GM12878 (cell line): ENCODE measurements around the gene SSR1. TPM values are rescaled to one million over a fixed set of nuclear protein-coding genes. Genes with fewer than 3 reads are reported as not detected.

Experiments
- ATAC-seq: fragments of 200-7000 bp; cut with Tn5 transposase; 3 replicates; pipeline ENCODE4 v1.9.1; 2020; ENCODE audit warnings: mild to moderate bottlenecking, moderate library complexity
- BruUV-seq: library from RNA; stranded (reverse); fragments of 400-500 nt; replicated peaks from 2 replicates; lab custom pipeline; 2021; lab: Mats Ljungman, UMichigan
- CTCF ChIA-PET: fragments of 300-600 bp; sonication (Branson Sonifier 250); formaldehyde crosslinking; extraction: SDS; loops from one replicate; lab custom pipeline; 2021; ENCODE audit warnings: inconsistent platforms; lab: Yijun Ruan, JAX
- POLR2A ChIA-PET: fragments of 350-600 bp; formaldehyde crosslinking; extraction: SDS; loops from one replicate; lab custom pipeline; 2021; ENCODE audit warnings: inconsistent platforms; lab: Charles Lee
- RAD21 ChIA-PET: fragments of 300-600 bp; sonication (Branson Sonifier 250); formaldehyde crosslinking; loops from one replicate; lab custom pipeline; 2023; ENCODE audit warnings: antibody characterized with exemption; ENCODE audit not compliant: unreplicated experiment; lab: Charles Lee
- SMC1A ChIA-PET: fragments of 300-600 bp; sonication (Branson Sonifier 250); formaldehyde crosslinking; loops from one replicate; lab custom pipeline; 2023; ENCODE audit not compliant: unreplicated experiment, uncharacterized antibody; lab: Charles Lee
- DNase-seq: peaks from one replicate; pipeline ENCODE4 v3.0.0-alpha.2; 2011; ENCODE audit warnings: low read depth, low spot score
- FAIRE-seq: peaks from 3 replicates; lab custom pipeline; 2011; peaks lifted over from hg19 to GRCh38; lab: Jason Lieb, UNC
- H2AFZ ChIP-seq: 2 replicates; pipeline ENCODE4 v1.6.0; 2011; ENCODE audit warnings: low read depth, low read length, control low read depth; ENCODE audit not compliant: control insufficient read depth
- H3K27ac ChIP-seq: 2 replicates; pipeline ENCODE4 v1.5.1; 2011; ENCODE audit warnings: control low read depth; ENCODE audit not compliant: control insufficient read depth, insufficient read depth
- H3K27me3 ChIP-seq, 2 experiments: replicated peaks in 1 of 2; 2 replicates each; pipeline versions ENCODE4 v1.6.0 to v1.6.1; 2011; ENCODE audit warnings: low read length in 1 of 2; ENCODE audit not compliant: control insufficient read depth in 2 of 2, insufficient read depth in 2 of 2
- H3K36me3 ChIP-seq, 2 experiments: 2 replicates each; pipeline ENCODE4 v1.5.1; 2011; ENCODE audit warnings: low read length in 1 of 2; ENCODE audit not compliant: control insufficient read depth in 2 of 2, insufficient read depth in 2 of 2
- H3K4me1 ChIP-seq: 2 replicates; pipeline ENCODE4 v1.6.1; 2011; ENCODE audit warnings: mild to moderate bottlenecking, low read length, moderate library complexity, mixed read lengths; ENCODE audit not compliant: control insufficient read depth, insufficient read depth
- H3K4me2 ChIP-seq: 2 replicates; pipeline ENCODE4 v1.6.0; 2011; ENCODE audit warnings: control low read depth; ENCODE audit not compliant: control insufficient read depth, insufficient read depth
- H3K4me3 ChIP-seq: fragments of 200-600 bp; sonication (generic); 2 replicates; pipeline ENCODE4 v1.5.1; 2016
- H3K79me2 ChIP-seq: 2 replicates; pipeline ENCODE4 v1.6.0; 2011; ENCODE audit warnings: low read length; ENCODE audit not compliant: control insufficient read depth, insufficient read depth
- H3K9ac ChIP-seq: 2 replicates; pipeline ENCODE4 v1.8.0; 2011; ENCODE audit warnings: low read length, control low read depth, mixed read lengths; ENCODE audit not compliant: control insufficient read depth, insufficient read depth
- H3K9me3 ChIP-seq: replicated peaks from 3 replicates; pipeline ENCODE4 v1.5.1; 2011; ENCODE audit warnings: mild to moderate bottlenecking, low read length; ENCODE audit not compliant: control insufficient read depth, insufficient read depth
- H4K20me1 ChIP-seq: 2 replicates; pipeline ENCODE4 v1.6.0; 2011; ENCODE audit not compliant: control insufficient read depth, insufficient read depth
- BHLHE40 ChIP-seq, 2 experiments: fragments of 450-650 bp in 1 of 2; IDR thresholded peaks; 2 replicates each; pipeline ENCODE4 v1.6.1; 2011 to 2017; ENCODE audit warnings: low read depth in 2 of 2, borderline replicate concordance in 1 of 2, improper control_type of control experiment in 1 of 2, low read length in 1 of 2, mild to moderate bottlenecking in 1 of 2
- CBFB ChIP-seq: IDR thresholded peaks from 2 replicates; pipeline ENCODE4 v1.6.1; 2016; ENCODE audit warnings: antibody characterized with exemption, low read depth
- CUX1 ChIP-seq: IDR thresholded peaks from 2 replicates; pipeline ENCODE4 v1.6.1; 2012; ENCODE audit warnings: improper control_type of control experiment, low read depth, low read length; ENCODE audit not compliant: insufficient replicate concordance
- GABPA ChIP-seq: IDR thresholded peaks from 2 replicates; pipeline ENCODE4 v1.6.1; 2014; ENCODE audit warnings: antibody characterized with exemption, low read depth, mild to moderate bottlenecking, inconsistent platforms
- HDGF ChIP-seq: fragments of 450-650 bp; IDR thresholded peaks from 2 replicates; pipeline ENCODE4 v1.6.1; 2016; ENCODE audit warnings: antibody characterized with exemption
- MAX ChIP-seq: IDR thresholded peaks from 2 replicates; pipeline ENCODE4 v1.6.1; 2012; ENCODE audit warnings: low read depth, low read length, improper control_type of control experiment
- MLLT1 ChIP-seq: fragments of 450-650 bp; IDR thresholded peaks from 2 replicates; pipeline ENCODE4 v1.6.1; 2016; ENCODE audit warnings: mild to moderate bottlenecking
- NFXL1 ChIP-seq: fragments of 450-650 bp; IDR thresholded peaks from 2 replicates; pipeline ENCODE4 v1.6.1; 2017; ENCODE audit warnings: antibody characterized with exemption, mild to moderate bottlenecking, borderline replicate concordance
- NFYA ChIP-seq: IDR thresholded peaks from 2 replicates; pipeline ENCODE4 v1.6.1; 2011; ENCODE audit warnings: low read depth, mild to moderate bottlenecking, low read length, improper control_type of control experiment, borderline replicate concordance
- PBX3 ChIP-seq: IDR thresholded peaks from 2 replicates; pipeline ENCODE4 v1.6.1; 2011; ENCODE audit warnings: mild to moderate bottlenecking, low read depth, low read length, moderate library complexity; ENCODE audit not compliant: insufficient replicate concordance
- PML ChIP-seq: IDR thresholded peaks from 2 replicates; pipeline ENCODE4 v1.6.1; 2012; ENCODE audit warnings: low read length, inconsistent platforms
- POLR2A ChIP-seq: IDR thresholded peaks from 2 replicates; pipeline ENCODE4 v1.6.1; 2011; ENCODE audit warnings: low read depth, mild to moderate bottlenecking, low read length
- POLR2AphosphoS2 ChIP-seq: IDR thresholded peaks from 2 replicates; pipeline ENCODE4 v1.6.1; 2011; ENCODE audit warnings: low read depth, mild to moderate bottlenecking, low read length, improper control_type of control experiment, moderate library complexity
- RB1 ChIP-seq: fragments of 450-650 bp; formaldehyde crosslinking; IDR thresholded peaks from 2 replicates; pipeline ENCODE4 v1.6.1; 2017; ENCODE audit warnings: mild to moderate bottlenecking, borderline replicate concordance
- SUZ12 ChIP-seq: fragments of 200-600 bp; sonication (generic); IDR thresholded peaks from one replicate; pipeline ENCODE4 v1.6.1; 2018; ENCODE audit warnings: antibody characterized with exemption, mild to moderate bottlenecking; ENCODE audit not compliant: unreplicated experiment
- TBL1XR1 ChIP-seq: IDR thresholded peaks from 2 replicates; pipeline ENCODE4 v1.6.1; 2012; ENCODE audit warnings: low read depth, low read length, improper control_type of control experiment
- ZNF207 ChIP-seq: fragments of 450-650 bp; IDR thresholded peaks from 2 replicates; pipeline ENCODE4 v1.6.1; 2014; ENCODE audit warnings: antibody characterized with exemption, mild to moderate bottlenecking, borderline replicate concordance
- ZSCAN29 ChIP-seq: fragments of 450-650 bp; IDR thresholded peaks from 2 replicates; pipeline ENCODE4 v1.6.1; 2017; ENCODE audit warnings: mild to moderate bottlenecking, moderate library complexity
- WGBS: methylation state at CpG from one replicate; pipeline ENCODE4 v1.1.6; 2016; ENCODE audit warnings: low lambda C conversion rate; ENCODE audit not compliant: insufficient replicate concordance, insufficient coverage; ENCODE audit errors: missing lambda C conversion rate; 5-methylcytosine and 5-hydroxymethylcytosine counted together
- in situ Hi-C: fragments of 300-500 bp; cut with MboI; formaldehyde crosslinking; loops from 9 replicates; pipeline ENCODE4 v1.14.3; 2018; ENCODE audit warnings: mixed read lengths
- intact Hi-C: fragments of 100-400 bp; cut with micrococcal nuclease; formaldehyde crosslinking; loops from one replicate; pipeline ENCODE4 v1.14.2; 2022; ENCODE audit not compliant: unreplicated experiment
- polyA plus RNA-seq, 11 experiments: library from polyadenylated mRNA; depleted of rRNA in 4 of 11; unstranded in 6 of 11; stranded (reverse) in 5 of 11; fragments of >200 nt; fragmentation: Nextera tagmentation in 4 of 11; fragmentation: Illumina TruSeq in 1 of 11; extraction: Ambion mirVana in 4 of 11; extraction: Trizol in 1 of 11; gene quantifications; 1 replicate in 1 of 11; 2 replicates in 10 of 11; pipeline versions ENCODE4 v1.2.1 to v1.2.3, GENCODE V29; 2011 to 2016; ENCODE audit warnings: inconsistent platforms in 2 of 11, missing spikeins in 2 of 11, low read depth in 1 of 11
- total RNA-seq, 4 experiments: library from RNA; depleted of rRNA in 3 of 4; stranded (reverse); fragments of >200 nt in 3 of 4; fragmentation: Illumina TruSeq in 1 of 4; extraction: Trizol in 1 of 4; gene quantifications; 2 replicates each; pipeline versions ENCODE4 v1.2.1 to v1.2.3, GENCODE V29; 2013 to 2021

SSR1 gene
- total and polyA plus RNA-seq, 10 of the 15 experiments (the other 5 are each of a cell fraction or from before 2014, with no cell fraction given): 42.0 to 209 (median 128) TPM

- in situ Hi-C loops: no loop called here
- Histone ChIP-seq H2AFZ (no peak overlapping the region), H3K27ac (peak overlapping the region; percentile 48), H3K4me2 (no peak overlapping the region), H3K4me3 (no peak overlapping the region), H3K27me3 (no peaks in the 10 kb centered on the region), H3K79me2 (peaks cover 38% of the 10 kb centered on the region), H3K9me3 (no peaks in the 10 kb centered on the region), H4K20me1 (no peaks in the 10 kb centered on the region), H3K36me3 (peaks cover 26 to 28% of the 10 kb centered on the region in 2 experiments), H3K4me1 (peaks cover 55% of the 10 kb centered on the region), H3K9ac (no peak overlapping the region)
- POLR2A ChIA-PET: interaction anchor here (1.0 to 1.5 kb wide), 2 partner anchors 9 to 401 kb away, joined by 3 to 4 read pairs; no protein-coding TSS in a partner anchor
- no peak for DNase-seq
- BruUV-seq: no TSS peak
- RAD21 ChIA-PET: interaction anchor here (0.9 to 2.3 kb wide), 6 partner anchors 9 to 558 kb away, joined by 4 to 12 read pairs (median 5); partner anchors contain the start of gene RREB1
- intact Hi-C loops: no loop called here
- CTCF ChIA-PET: interaction anchor here (1.0 to 1.5 kb wide), 7 partner anchors 9 to 559 kb away, joined by 3 to 7 read pairs (median 3); no protein-coding TSS in a partner anchor
- ATAC-seq: no peak
- SMC1A ChIA-PET: interaction anchor here (1.0 to 3.7 kb wide), 10 partner anchors 9 to 550 kb away, joined by 3 to 25 read pairs (median 4); no protein-coding TSS in a partner anchor
- FAIRE-seq: no peak
- 98% methylated on average over 3 of the region's 3 CpGs for WGBS
- no peak for TF ChIP-seq CBFB
- no peak for TF ChIP-seq TBL1XR1
- no peak for TF ChIP-seq POLR2AphosphoS2
- no peak for TF ChIP-seq HDGF
- no peak for TF ChIP-seq NFYA
- no peak for TF ChIP-seq MAX
- no peak for TF ChIP-seq GABPA
- no peak for TF ChIP-seq RB1
- TF ChIP-seq PML: no peak
- no peak for TF ChIP-seq POLR2A
- TF ChIP-seq CUX1: no peak
- no peak for TF ChIP-seq BHLHE40 (IDR thresholded peaks at IDR 0.05; ENCODE audit: borderline replicate concordance in 1 of 2, low read depth in 2 of 2, low read length in 1 of 2)
- no peak for TF ChIP-seq PBX3
- TF ChIP-seq ZNF207: no peak
- no peak for TF ChIP-seq MLLT1
- TF ChIP-seq NFXL1: no peak
- TF ChIP-seq SUZ12: no peak
- no peak for TF ChIP-seq ZSCAN29
These were observed 78.5 kb downstream of the SSR1 start for GRCh38 chr6:7234547-7234946.
